SH-SY5Y (cell line): Measurements from ENCODE around the gene TMEM236.

ENCODE experiments used
- GATA2 ChIP-seq: IDR thresholded peaks from 2 replicates; pipeline ENCODE4 v1.6.1; 2011; ENCODE audit warnings: mild to moderate bottlenecking, low read depth, low read length
- GATA3 ChIP-seq: IDR thresholded peaks from 2 replicates; pipeline ENCODE4 v1.6.1; 2011; ENCODE audit warnings: low read depth, mild to moderate bottlenecking, low read length, moderate library complexity

GRCh38 chr10:17740668-17741067, 11.3 kb upstream of the TMEM236 start:
- TF ChIP-seq GATA2 = no peak
- no peak for TF ChIP-seq GATA3
